SU-DHL-6 (cell line): ENCODE results near the gene VAPA.

Experiments
- H2AFZ ChIP-seq: fragments of 200-600 bp; sonication (generic); 2 replicates; pipeline ENCODE4 v1.6.1; 2014; ENCODE audit warnings: low read depth, mild to moderate bottlenecking, moderate library complexity, mixed read lengths, antibody characterized with exemption, low read length; ENCODE audit not compliant: severe bottlenecking
- H3F3A ChIP-seq: fragments of 200-600 bp; shearing (Covaris generic); 2 replicates; pipeline ENCODE4 v1.6.0; 2016; ENCODE audit warnings: antibody characterized with exemption, mild to moderate bottlenecking; ENCODE audit not compliant: insufficient read depth
- H3K27ac ChIP-seq: fragments of 200-600 bp; sonication (generic); 2 replicates; pipeline ENCODE4 v1.5.1; 2016; ENCODE audit warnings: low read depth, mild to moderate bottlenecking, low read length, moderate library complexity, mixed read lengths
- H3K27me3 ChIP-seq: fragments of 200-600 bp; sonication (generic), shearing (Covaris generic); 2 replicates; pipeline ENCODE4 v1.6.0; 2014; ENCODE audit warnings: mild to moderate bottlenecking, low read length
- H3K36me3 ChIP-seq: fragments of 200-600 bp; sonication (generic); 2 replicates; pipeline ENCODE4 v1.6.1; 2014; ENCODE audit warnings: mild to moderate bottlenecking, low read length, mixed read lengths
- H3K4me2 ChIP-seq: fragments of 300-600, 200-600 bp; shearing (Covaris generic), sonication (generic); 2 replicates; pipeline ENCODE4 v1.6.0; 2014; ENCODE audit warnings: low read length, low read depth, mild to moderate bottlenecking; ENCODE audit not compliant: poor library complexity, severe bottlenecking
- H3K4me3 ChIP-seq: fragments of 200-600 bp; sonication (generic); 2 replicates; pipeline ENCODE4 v1.5.1; 2014; ENCODE audit warnings: antibody characterized with exemption, low read length, mild to moderate bottlenecking, mixed read lengths; ENCODE audit not compliant: insufficient read depth, poor library complexity, severe bottlenecking
- H3K79me2 ChIP-seq: fragments of 200-600 bp; sonication (generic); 2 replicates; pipeline ENCODE4 v1.6.1; 2014; ENCODE audit warnings: mild to moderate bottlenecking, low read length, moderate library complexity; ENCODE audit not compliant: insufficient read depth
- H3K9ac ChIP-seq: fragments of 200-600 bp; sonication (generic); 2 replicates; pipeline ENCODE4 v1.7.0; 2014; ENCODE audit warnings: mild to moderate bottlenecking, low read length
- H3K9me2 ChIP-seq: fragments of 200-600 bp; sonication (generic); replicated peaks from 2 replicates; pipeline ENCODE4 v1.6.1; 2014; ENCODE audit warnings: low read length; ENCODE audit not compliant: insufficient read depth
- H3K9me3 ChIP-seq: fragments of 200-600 bp; sonication (generic); 2 replicates; pipeline ENCODE4 v1.6.1; 2014; ENCODE audit warnings: low read length, mixed read lengths; ENCODE audit not compliant: insufficient read depth
- H4K20me1 ChIP-seq: fragments of 200-600 bp; sonication (generic); 2 replicates; pipeline ENCODE4 v1.6.1; 2014; ENCODE audit warnings: low read depth, mild to moderate bottlenecking, antibody characterized with exemption, low read length, moderate library complexity, mixed read lengths
- CTCF ChIP-seq: fragments of 200-600 bp; sonication (generic); IDR thresholded peaks from one replicate; pipeline ENCODE4 v1.5.1; 2017; ENCODE audit warnings: antibody characterized with exemption, mild to moderate bottlenecking, low read length, moderate library complexity; ENCODE audit not compliant: insufficient read depth, poor library complexity, severe bottlenecking
- EZH2phosphoT487 ChIP-seq: fragments of 200-600 bp; sonication (generic), shearing (Covaris generic); conservative IDR thresholded peaks from 2 replicates; pipeline ENCODE4 v1.6.1; 2018; ENCODE audit warnings: mild to moderate bottlenecking, antibody characterized with exemption, low read length, moderate library complexity, mixed read lengths

VAPA gene

GRCh38 chr18:9913526-9914333 lies at the start of gene VAPA:
Gene VAPA, plus strand, starts transcription at chr18:9914016. Its CDS starts 241 bp downstream, at chr18:9914257.
- peak within 1 kb of the TSS; percentile 84 for H3K27ac ChIP-seq
- peak within 1 kb of the TSS; percentile 72 for H3K4me3 ChIP-seq
- H2AFZ ChIP-seq: peak within 1 kb of the TSS; percentile 96
- H3K79me2 ChIP-seq: peaks cover 46% of the 10 kb centered on the region
- peaks cover 36% of the 10 kb centered on the region for H4K20me1 ChIP-seq
- H3K9ac ChIP-seq: peak within 1 kb of the TSS; percentile 96
- no peaks in the 10 kb centered on the region for H3F3A ChIP-seq
- no peaks in the 10 kb centered on the region for H3K9me2 ChIP-seq
- H3K27me3 ChIP-seq: no peaks in the 10 kb centered on the region
- H3K9me3 ChIP-seq: no peaks in the 10 kb centered on the region
- H3K36me3 ChIP-seq: no peaks in the 10 kb centered on the region
- peak within 1 kb of the TSS; percentile 91 for H3K4me2 ChIP-seq
- TF ChIP-seq CTCF (no peak), EZH2phosphoT487 (no peak)

- TF ChIP-seq CTCF: no peak
- no peak for TF ChIP-seq EZH2phosphoT487
- no peaks in the 10 kb centered on the region for H3K79me2 ChIP-seq
- no peak overlapping the region for H3K4me3 ChIP-seq
- H2AFZ ChIP-seq: no peak overlapping the region
- H3K36me3 ChIP-seq: no peaks in the 10 kb centered on the region
- no peaks in the 10 kb centered on the region for H4K20me1 ChIP-seq
- H3K9ac ChIP-seq: no peak overlapping the region
- H3K27me3 ChIP-seq: no peaks in the 10 kb centered on the region
- H3K9me2 ChIP-seq: no peaks in the 10 kb centered on the region
- no peaks in the 10 kb centered on the region for H3F3A ChIP-seq
- no peaks in the 10 kb centered on the region for H3K9me3 ChIP-seq
- no peak overlapping the region for H3K4me2 ChIP-seq
- H3K27ac ChIP-seq: no peak overlapping the region
These were observed 47.9 kb upstream of the VAPA start for GRCh38 chr18:9865764-9866490.

- H2AFZ ChIP-seq: no peak overlapping the region
- no peak for TF ChIP-seq CTCF
- no peak for TF ChIP-seq EZH2phosphoT487
- no peaks in the 10 kb centered on the region for H3F3A ChIP-seq
- H3K36me3 ChIP-seq: no peaks in the 10 kb centered on the region
- no peaks in the 10 kb centered on the region for H3K27me3 ChIP-seq
- H4K20me1 ChIP-seq: no peaks in the 10 kb centered on the region
- no peaks in the 10 kb centered on the region for H3K79me2 ChIP-seq
- H3K9ac ChIP-seq: no peak overlapping the region
- H3K4me2 ChIP-seq: no peak overlapping the region
- H3K27ac ChIP-seq: no peak overlapping the region
- H3K9me2 ChIP-seq: no peaks in the 10 kb centered on the region
- no peak overlapping the region for H3K4me3 ChIP-seq
- H3K9me3 ChIP-seq: no peaks in the 10 kb centered on the region
These were observed 47.2 kb upstream of the VAPA start for GRCh38 chr18:9866627-9867026.
